SK-N-SH (cell line): Measurements from ENCODE around the gene SNX11. TPM values are rescaled to one million over a fixed set of nuclear protein-coding genes. Genes with fewer than 3 reads are reported as not detected.

ENCODE experiments used
- CTCF ChIA-PET: fragments of 300-600, 350-600 bp; formaldehyde crosslinking; extraction: SDS; loops from one replicate; lab custom pipeline; 2021; lab: Yijun Ruan, JAX
- POLR2A ChIA-PET: fragments of 350-600 bp; sonication (Branson Sonifier 250); formaldehyde crosslinking; extraction: SDS; loops from one replicate; lab custom pipeline; 2020; ENCODE audit warnings: antibody characterized with exemption, inconsistent platforms; lab: Yijun Ruan, JAX
- DNase-seq: peaks from one replicate; pipeline ENCODE4 v3.0.0; 2012
- H2AFZ ChIP-seq: fragments of 200-600 bp; sonication (generic); 2 replicates; pipeline ENCODE4 v1.8.1; 2016; ENCODE audit warnings: antibody characterized with exemption, mild to moderate bottlenecking, low read depth
- H3F3A ChIP-seq: fragments of 200-600 bp; sonication (generic); replicated peaks from 2 replicates; pipeline ENCODE3; 2016; ENCODE audit warnings: antibody characterized with exemption, mild to moderate bottlenecking; ENCODE audit not compliant: insufficient read depth
- H3K27ac ChIP-seq, 2 experiments: fragments of 200-500 bp in 1 of 2; fragments of 200-600 bp in 1 of 2; sonication (Bioruptor generic) in 1 of 2; sonication (generic), shearing (Covaris generic) in 1 of 2; 2 replicates each; pipeline versions ENCODE4 v1.5.1 to v1.6.1; 2014 to 2016; ENCODE audit warnings: low read depth in 2 of 2, inconsistent platforms in 1 of 2, low read length in 1 of 2, mild to moderate bottlenecking in 1 of 2, mixed read lengths in 1 of 2
- H3K27me3 ChIP-seq: fragments of 200-600 bp; sonication (generic), shearing (Covaris generic); 2 replicates; pipeline ENCODE4 v1.6.1; 2016; ENCODE audit warnings: mixed run types; ENCODE audit not compliant: insufficient read depth
- H3K36me3 ChIP-seq, 2 experiments: fragments of 200-500 bp in 1 of 2; fragments of 200-600 bp in 1 of 2; sonication (Bioruptor generic) in 1 of 2; sonication (generic) in 1 of 2; replicated peaks in 1 of 2; 2 replicates each; pipeline versions ENCODE3 to v1.5.1; 2014 to 2016; ENCODE audit warnings: low read length in 1 of 2, mild to moderate bottlenecking in 1 of 2; ENCODE audit not compliant: insufficient read depth in 2 of 2, control insufficient read depth in 1 of 2
- H3K4me1 ChIP-seq, 2 experiments: fragments of 200-500 bp in 1 of 2; fragments of 200-600 bp in 1 of 2; sonication (Bioruptor generic) in 1 of 2; sonication (generic), shearing (Covaris generic) in 1 of 2; 2 replicates each; pipeline versions ENCODE4 v1.5.1 to v1.6.1; 2014 to 2016; ENCODE audit warnings: low read depth in 1 of 2, low read length in 1 of 2, mixed run types in 1 of 2; ENCODE audit not compliant: insufficient read depth in 2 of 2, control insufficient read depth in 1 of 2
- H3K4me2 ChIP-seq: fragments of 200-600 bp; sonication (generic), shearing (Covaris generic); 2 replicates; pipeline ENCODE4 v1.6.1; 2017; ENCODE audit warnings: mixed run types
- H3K4me3 ChIP-seq, 2 experiments: fragments of 200-500 bp in 1 of 2; fragments of 200-600 bp in 1 of 2; sonication (Bioruptor generic) in 1 of 2; sonication (generic), shearing (Covaris generic) in 1 of 2; 2 replicates each; pipeline versions ENCODE4 v1.5.1 to v1.8.1; 2014 to 2016; ENCODE audit warnings: low read depth in 2 of 2, inconsistent platforms in 1 of 2, low read length in 1 of 2, mild to moderate bottlenecking in 1 of 2, mixed read lengths in 1 of 2, moderate library complexity in 1 of 2
- H3K79me2 ChIP-seq: fragments of 200-600 bp; sonication (generic); 2 replicates; pipeline ENCODE4 v1.8.1; 2017; ENCODE audit warnings: mild to moderate bottlenecking; ENCODE audit not compliant: insufficient read depth
- H3K9ac ChIP-seq: fragments of 200-600 bp; sonication (generic); 2 replicates; pipeline ENCODE4 v1.6.1; 2017; ENCODE audit warnings: mixed run types
- H3K9me2 ChIP-seq: fragments of 200-600 bp; sonication (generic); 2 replicates; pipeline ENCODE4 v1.6.1; 2017; ENCODE audit warnings: mixed run types
- H3K9me3 ChIP-seq: fragments of 200-600 bp; sonication (generic); 2 replicates; pipeline ENCODE4 v1.6.1; 2017; ENCODE audit warnings: mixed run types, mild to moderate bottlenecking, moderate library complexity
- H4K20me1 ChIP-seq: fragments of 200-600 bp; sonication (generic); 2 replicates; pipeline ENCODE4 v1.6.1; 2017; ENCODE audit warnings: mild to moderate bottlenecking, mixed run types; ENCODE audit not compliant: insufficient read depth
- CTCF ChIP-seq: fragments of 200-600 bp; sonication (generic); IDR thresholded peaks from 2 replicates; pipeline ENCODE4 v1.6.1; 2017; ENCODE audit warnings: antibody characterized with exemption, mild to moderate bottlenecking, moderate library complexity
- ELF1 ChIP-seq: IDR thresholded peaks from 2 replicates; pipeline ENCODE4 v1.4.0; 2012
- FOSL2 ChIP-seq: IDR thresholded peaks from 2 replicates; pipeline ENCODE4 v1.4.0; 2012; ENCODE audit warnings: low read depth, mild to moderate bottlenecking, moderate library complexity, borderline replicate concordance
- FOXM1 ChIP-seq: IDR thresholded peaks from 2 replicates; pipeline ENCODE4 v1.4.0; 2012; ENCODE audit warnings: low read depth, mild to moderate bottlenecking
- GATA2 ChIP-seq: sonication (generic); formaldehyde crosslinking; IDR thresholded peaks from 2 replicates; pipeline ENCODE4 v1.5.0; 2020; ENCODE audit warnings: mild to moderate bottlenecking, missing genetic modification reagents
- JUND ChIP-seq: IDR thresholded peaks from 2 replicates; pipeline ENCODE4 v1.4.0; 2012
- MAX ChIP-seq: IDR thresholded peaks from 2 replicates; pipeline ENCODE4 v1.4.0; 2012; ENCODE audit warnings: low read depth
- MXI1 ChIP-seq: IDR thresholded peaks from 2 replicates; pipeline ENCODE4 v1.6.1; 2012; ENCODE audit warnings: mild to moderate bottlenecking, low read depth, low read length, improper control_type of control experiment
- NRF1 ChIP-seq: IDR thresholded peaks from 2 replicates; pipeline ENCODE4 v1.6.1; 2012; ENCODE audit warnings: low read depth, mild to moderate bottlenecking, low read length
- POLR2AphosphoS5 ChIP-seq: IDR thresholded peaks from 2 replicates; pipeline ENCODE4 v1.6.1; 2012; ENCODE audit warnings: low read depth, low read length
- RAD21 ChIP-seq: IDR thresholded peaks from 2 replicates; pipeline ENCODE4 v1.6.1; 2012; ENCODE audit warnings: mild to moderate bottlenecking, low read length
- RCOR1 ChIP-seq: fragments of 150-350 bp; IDR thresholded peaks from 2 replicates; pipeline ENCODE4 v1.6.1; 2017; ENCODE audit warnings: antibody characterized with exemption, low read length
- REST ChIP-seq: IDR thresholded peaks from 2 replicates; pipeline ENCODE4 v1.6.1; 2012; ENCODE audit warnings: mild to moderate bottlenecking, low read depth, low read length, moderate library complexity
- SIN3A ChIP-seq: IDR thresholded peaks from 2 replicates; pipeline ENCODE4 v1.6.1; 2012; ENCODE audit warnings: low read depth, mild to moderate bottlenecking, low read length, moderate library complexity, borderline replicate concordance
- TCF12 ChIP-seq: IDR thresholded peaks from 2 replicates; pipeline ENCODE4 v1.4.0; 2012
- WGBS: methylation state at CpG from one replicate; pipeline ENCODE4 v1.1.6; 2017; ENCODE audit warnings: low lambda C conversion rate; 5-methylcytosine and 5-hydroxymethylcytosine counted together
- polyA plus RNA-seq, 3 experiments: library from polyadenylated mRNA; depleted of rRNA; stranded (reverse); fragments of >200 nt; gene quantifications; 2 replicates each; pipeline ENCODE4 v1.2.3, GENCODE V29; 2012
- TF ChIP-seq, protein P1 (sequence below): IDR thresholded peaks from 2 replicates; pipeline ENCODE4 v1.4.0; 2012; ENCODE audit warnings: low read depth, borderline replicate concordance
- TF ChIP-seq, protein P2 (sequence below): fragments of 150-350 bp; IDR thresholded peaks from 2 replicates; pipeline ENCODE4 v1.6.1; 2017; ENCODE audit warnings: antibody characterized with exemption, low read length, low read depth, borderline replicate concordance

Gene SNX11
- polyA plus RNA-seq, 1 of the 3 experiments (the other 2 are of a cell fraction): 19.0 TPM

GRCh38 chr17:48068491-48068961 lies 39.0 kb upstream of the SNX11 start:
- TF ChIP-seq FOXM1 (no peak), POLR2AphosphoS5 (no peak), GATA2 (CRISPR knock-in tag) (no peak), MXI1 (no peak), MAX (no peak), CTCF (peak; percentile 62), RAD21 (0 out of 2 replicates have a peak, but pooled peaks have one; percentile 7), RCOR1 (no peak), JUND (no peak)
- TF ChIP-seq, all 33 proteins: peak for 2
- Histone ChIP-seq H4K20me1 (peaks cover 5% of the 10 kb centered on the region; the same call in 1 of the 2 replicates), H3K79me2 (peaks cover 59% of the 10 kb centered on the region), H3K27ac (0 out of 4 replicates have a peak overlapping the region, but pooled peaks of 1 of the 2 experiments have one; percentile 10), H3K4me3 (no peak overlapping the region), H3K9me3 (no peaks in the 10 kb centered on the region), H3K4me1 (no peaks in the 10 kb centered on the region; a peak in 2 of 4 replicates), H3K36me3 (peaks cover 71 to 91% of the 10 kb centered on the region in 2 experiments), H3K9me2 (no peaks in the 10 kb centered on the region), H3K4me2 (no peak overlapping the region), H3K27me3 (no peaks in the 10 kb centered on the region), H3F3A (peaks cover 59% of the 10 kb centered on the region), H2AFZ (no peak overlapping the region), H3K9ac (no peak overlapping the region)
- DNase-seq: no peak
- ChIA-PET CTCF (interaction anchor here (0.6 to 44.3 kb wide), 17 partner anchors 11 to 90 kb away, joined by 3 to 1200 read pairs (median 4); partner anchors contain the start of genes CBX1, COPZ2 and NFE2L1), POLR2A (interaction anchor here (0.8 to 1.5 kb wide), 5 partner anchors 9 to 42 kb away, joined by 3 to 9 read pairs (median 4); partner anchors contain the start of gene NFE2L1)
- WGBS: 74% methylated on average over 3 of the region's 3 CpGs

DNA sequence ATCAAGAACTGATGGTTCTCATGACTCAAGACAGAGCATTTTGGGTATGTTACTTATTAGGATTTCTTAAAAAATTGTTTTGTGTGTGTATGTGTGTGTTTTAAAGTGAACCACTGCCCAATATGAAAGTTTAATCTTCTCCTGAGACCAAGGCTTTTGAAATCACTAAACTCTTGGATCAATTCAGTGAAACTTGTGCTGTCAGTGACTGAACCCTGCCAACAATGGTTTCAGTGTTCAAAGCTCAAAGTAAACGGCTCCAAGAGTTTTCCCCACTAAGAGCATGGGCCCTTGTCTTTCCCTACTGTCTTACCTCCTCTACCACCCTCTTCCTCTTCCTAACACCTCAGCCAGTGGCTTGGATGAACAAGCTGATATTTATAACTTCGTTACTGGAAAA lies 37.4 kb upstream of the SNX11 start:
- peaks cover 62% of the 10 kb centered on the region for H3F3A ChIP-seq
- H3K9me3 ChIP-seq: no peaks in the 10 kb centered on the region
- peaks cover 70 to 93% of the 10 kb centered on the region in 2 experiments for H3K36me3 ChIP-seq
- peaks cover 13% of the 10 kb centered on the region; the same call in 1 of the 2 replicates for H4K20me1 ChIP-seq
- ChIA-PET POLR2A (no interaction called here), CTCF (interaction anchor here (1.1 to 44.3 kb wide), 4 partner anchors 9 to 61 kb away, joined by 4 to 1200 read pairs (median 22); partner anchors contain the start of gene COPZ2)
- H3K9ac ChIP-seq: no peak overlapping the region
- DNase-seq: no peak
- no peaks in the 10 kb centered on the region for H3K27me3 ChIP-seq
- 71% methylated on average over 2 of the region's 2 CpGs for WGBS
- H2AFZ ChIP-seq: no peak overlapping the region
- H3K4me2 ChIP-seq: no peak overlapping the region
- H3K79me2 ChIP-seq: peaks cover 53% of the 10 kb centered on the region
- no peaks in the 10 kb centered on the region; a peak in 1 of 4 replicates for H3K4me1 ChIP-seq
- H3K27ac ChIP-seq: no peak overlapping the region
- no peak overlapping the region for H3K4me3 ChIP-seq
- H3K9me2 ChIP-seq: no peaks in the 10 kb centered on the region
- TF ChIP-seq, protein P1, sequence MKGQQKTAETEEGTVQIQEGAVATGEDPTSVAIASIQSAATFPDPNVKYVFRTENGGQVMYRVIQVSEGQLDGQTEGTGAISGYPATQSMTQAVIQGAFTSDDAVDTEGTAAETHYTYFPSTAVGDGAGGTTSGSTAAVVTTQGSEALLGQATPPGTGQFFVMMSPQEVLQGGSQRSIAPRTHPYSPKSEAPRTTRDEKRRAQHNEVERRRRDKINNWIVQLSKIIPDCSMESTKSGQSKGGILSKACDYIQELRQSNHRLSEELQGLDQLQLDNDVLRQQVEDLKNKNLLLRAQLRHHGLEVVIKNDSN: no peak
- TF ChIP-seq JUND: no peak
- TF ChIP-seq RCOR1: no peak
- TF ChIP-seq RAD21: no peak
- TF ChIP-seq NRF1: no peak
- no peak for TF ChIP-seq FOSL2
- TF ChIP-seq ELF1: no peak
- TF ChIP-seq, protein P2, sequence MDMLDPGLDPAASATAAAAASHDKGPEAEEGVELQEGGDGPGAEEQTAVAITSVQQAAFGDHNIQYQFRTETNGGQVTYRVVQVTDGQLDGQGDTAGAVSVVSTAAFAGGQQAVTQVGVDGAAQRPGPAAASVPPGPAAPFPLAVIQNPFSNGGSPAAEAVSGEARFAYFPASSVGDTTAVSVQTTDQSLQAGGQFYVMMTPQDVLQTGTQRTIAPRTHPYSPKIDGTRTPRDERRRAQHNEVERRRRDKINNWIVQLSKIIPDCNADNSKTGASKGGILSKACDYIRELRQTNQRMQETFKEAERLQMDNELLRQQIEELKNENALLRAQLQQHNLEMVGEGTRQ: no peak
- no peak for TF ChIP-seq CTCF
- no peak for TF ChIP-seq TCF12
- TF ChIP-seq SIN3A: no peak
- no peak for TF ChIP-seq REST
